Astrocyte (in vitro differentiated cells and primary cell): ENCODE results near the gene MYO3B. TPM values are rescaled to one million over a fixed set of nuclear protein-coding genes. Genes with fewer than 3 reads are reported as not detected.

Source experiments
- DNase-seq: peaks from one replicate; pipeline ENCODE4 v3.0.0-alpha.2; 2010; ENCODE audit warnings: low read depth
- FAIRE-seq: peaks from 2 replicates; lab custom pipeline; 2011; peaks lifted over from hg19 to GRCh38; lab: Jason Lieb, UNC
- H2AFZ ChIP-seq: 2 replicates; pipeline ENCODE4 v1.6.0; 2012; ENCODE audit warnings: low read depth, low read length, inconsistent platforms
- H3K27ac ChIP-seq: 2 replicates; pipeline ENCODE4 v1.5.1; 2011; ENCODE audit warnings: low read depth, low read length, inconsistent platforms
- H3K27me3 ChIP-seq: 2 replicates; pipeline ENCODE4 v1.6.0; 2011; ENCODE audit warnings: low read length, inconsistent platforms; ENCODE audit not compliant: insufficient read depth
- H3K36me3 ChIP-seq: 2 replicates; pipeline ENCODE4 v1.5.1; 2011; ENCODE audit warnings: low read length, inconsistent platforms; ENCODE audit not compliant: insufficient read depth
- H3K4me1 ChIP-seq: 2 replicates; pipeline ENCODE4 v1.5.1; 2011; ENCODE audit warnings: low read length, inconsistent platforms; ENCODE audit not compliant: insufficient read depth
- H3K4me2 ChIP-seq: 2 replicates; pipeline ENCODE4 v1.6.0; 2012; ENCODE audit warnings: low read length, inconsistent platforms
- H3K4me3 ChIP-seq: 2 replicates; pipeline ENCODE4 v1.5.1; 2011; ENCODE audit warnings: low read depth, mild to moderate bottlenecking, low read length, inconsistent platforms; ENCODE audit not compliant: insufficient read depth
- H3K79me2 ChIP-seq: 2 replicates; pipeline ENCODE4 v1.6.0; 2012; ENCODE audit warnings: mild to moderate bottlenecking, low read length, inconsistent platforms; ENCODE audit not compliant: insufficient read depth
- H3K9ac ChIP-seq: 2 replicates; pipeline ENCODE4 v1.6.0; 2012; ENCODE audit warnings: mild to moderate bottlenecking, low read length, inconsistent platforms
- H3K9me3 ChIP-seq: 2 replicates; pipeline ENCODE4 v1.5.1; 2012; ENCODE audit warnings: low read depth, mild to moderate bottlenecking, low read length, inconsistent platforms; ENCODE audit not compliant: insufficient read depth
- H4K20me1 ChIP-seq: 2 replicates; pipeline ENCODE4 v1.6.0; 2012; ENCODE audit warnings: low read length, inconsistent platforms; ENCODE audit not compliant: insufficient read depth
- H3K27ac Mint-ChIP-seq: one replicate; pipeline ENCODE4 v1.8.0; 2021; ENCODE audit warnings: mild to moderate bottlenecking, mixed read lengths; ENCODE audit not compliant: unreplicated experiment
- H3K27me3 Mint-ChIP-seq: one replicate; pipeline ENCODE4 v1.8.0; 2021; ENCODE audit warnings: low read depth, mixed read lengths; ENCODE audit not compliant: unreplicated experiment
- H3K36me3 Mint-ChIP-seq: one replicate; pipeline ENCODE4 v1.8.0; 2021; ENCODE audit warnings: low read depth, mixed read lengths; ENCODE audit not compliant: unreplicated experiment
- H3K4me1 Mint-ChIP-seq: one replicate; pipeline ENCODE4 v1.8.0; 2021; ENCODE audit warnings: low read depth, mixed read lengths; ENCODE audit not compliant: unreplicated experiment
- H3K4me3 Mint-ChIP-seq: one replicate; pipeline ENCODE4 v1.8.0; 2021; ENCODE audit warnings: mild to moderate bottlenecking, moderate library complexity, mixed read lengths; ENCODE audit not compliant: unreplicated experiment
- H3K9me3 Mint-ChIP-seq: one replicate; pipeline ENCODE4 v1.8.0; 2021; ENCODE audit warnings: mild to moderate bottlenecking, mixed read lengths; ENCODE audit not compliant: unreplicated experiment
- EZH2 ChIP-seq: IDR thresholded peaks from 2 replicates; pipeline ENCODE4 v1.6.1; 2012; ENCODE audit warnings: mild to moderate bottlenecking, low read length, inconsistent platforms; ENCODE audit not compliant: insufficient read depth
- total RNA-seq: library from RNA; stranded (reverse); gene quantifications from 2 replicates; pipeline ENCODE4 v1.2.1, GENCODE V29; 2021
- TF ChIP-seq, protein P1 (sequence below): IDR thresholded peaks from 2 replicates; pipeline ENCODE4 v1.5.1; 2011; ENCODE audit warnings: low read depth, mild to moderate bottlenecking, inconsistent platforms, low read length, moderate library complexity; ENCODE audit not compliant: insufficient read depth

Gene MYO3B
- total RNA-seq, 1 donor from 2014 or later, result not detected

DNA sequence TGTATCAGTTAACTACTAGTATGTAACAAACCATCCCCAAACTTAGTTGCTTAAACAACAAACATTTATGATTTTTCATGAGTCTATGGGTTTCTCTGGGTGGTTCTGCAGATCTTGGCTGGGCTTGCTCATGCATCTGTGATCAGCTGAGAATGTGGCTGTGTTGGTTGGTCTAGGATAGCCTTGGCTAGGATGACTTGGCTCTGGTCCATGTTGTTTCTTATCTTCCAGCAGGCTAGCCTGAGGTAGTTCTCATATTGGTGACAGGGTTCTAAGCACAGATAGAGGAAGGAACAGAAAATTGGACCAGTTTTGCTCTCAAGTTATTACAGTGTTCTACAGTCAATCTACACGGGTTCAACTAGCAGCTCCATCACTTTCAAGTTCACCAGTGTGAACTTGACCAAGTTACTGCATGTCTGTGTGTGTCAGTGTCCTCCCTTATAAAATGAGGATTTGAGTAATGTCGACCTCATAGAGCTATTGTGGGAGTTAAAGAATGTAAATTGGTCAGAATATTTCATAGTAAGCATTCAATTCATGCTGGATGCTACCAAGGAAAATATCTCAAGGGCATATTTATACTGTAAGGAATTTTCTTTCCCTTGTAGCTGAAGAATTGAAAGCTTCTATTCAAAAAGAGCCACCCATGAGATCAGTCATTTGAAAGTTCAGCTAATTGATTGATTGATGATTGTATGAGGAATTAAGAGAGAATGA, 65.3 kb downstream of the MYO3B start:
- Histone ChIP-seq H3K4me1 (no peaks in the 10 kb centered on the region), H3K27ac (no peak overlapping the region), H3K9ac (no peak overlapping the region), H3K4me2 (no peak overlapping the region), H2AFZ (no peak overlapping the region), H4K20me1 (no peaks in the 10 kb centered on the region), H3K4me3 (no peak overlapping the region), H3K36me3 (no peaks in the 10 kb centered on the region), H3K27me3 (peaks cover 8% of the 10 kb centered on the region), H3K9me3 (no peaks in the 10 kb centered on the region), H3K79me2 (no peaks in the 10 kb centered on the region)
- Mint-ChIP-seq H3K27ac (no peak overlapping the region), H3K9me3 (no peaks in the 10 kb centered on the region), H3K4me1 (peaks cover 4% of the 10 kb centered on the region), H3K36me3 (no peaks in the 10 kb centered on the region), H3K4me3 (no peak overlapping the region), H3K27me3 (peaks cover 18% of the 10 kb centered on the region)
- DNase-seq, result no peak
- TF ChIP-seq, protein P1, sequence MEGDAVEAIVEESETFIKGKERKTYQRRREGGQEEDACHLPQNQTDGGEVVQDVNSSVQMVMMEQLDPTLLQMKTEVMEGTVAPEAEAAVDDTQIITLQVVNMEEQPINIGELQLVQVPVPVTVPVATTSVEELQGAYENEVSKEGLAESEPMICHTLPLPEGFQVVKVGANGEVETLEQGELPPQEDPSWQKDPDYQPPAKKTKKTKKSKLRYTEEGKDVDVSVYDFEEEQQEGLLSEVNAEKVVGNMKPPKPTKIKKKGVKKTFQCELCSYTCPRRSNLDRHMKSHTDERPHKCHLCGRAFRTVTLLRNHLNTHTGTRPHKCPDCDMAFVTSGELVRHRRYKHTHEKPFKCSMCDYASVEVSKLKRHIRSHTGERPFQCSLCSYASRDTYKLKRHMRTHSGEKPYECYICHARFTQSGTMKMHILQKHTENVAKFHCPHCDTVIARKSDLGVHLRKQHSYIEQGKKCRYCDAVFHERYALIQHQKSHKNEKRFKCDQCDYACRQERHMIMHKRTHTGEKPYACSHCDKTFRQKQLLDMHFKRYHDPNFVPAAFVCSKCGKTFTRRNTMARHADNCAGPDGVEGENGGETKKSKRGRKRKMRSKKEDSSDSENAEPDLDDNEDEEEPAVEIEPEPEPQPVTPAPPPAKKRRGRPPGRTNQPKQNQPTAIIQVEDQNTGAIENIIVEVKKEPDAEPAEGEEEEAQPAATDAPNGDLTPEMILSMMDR, result no peak
- TF ChIP-seq EZH2, result no peak
- no peak for FAIRE-seq

DNA sequence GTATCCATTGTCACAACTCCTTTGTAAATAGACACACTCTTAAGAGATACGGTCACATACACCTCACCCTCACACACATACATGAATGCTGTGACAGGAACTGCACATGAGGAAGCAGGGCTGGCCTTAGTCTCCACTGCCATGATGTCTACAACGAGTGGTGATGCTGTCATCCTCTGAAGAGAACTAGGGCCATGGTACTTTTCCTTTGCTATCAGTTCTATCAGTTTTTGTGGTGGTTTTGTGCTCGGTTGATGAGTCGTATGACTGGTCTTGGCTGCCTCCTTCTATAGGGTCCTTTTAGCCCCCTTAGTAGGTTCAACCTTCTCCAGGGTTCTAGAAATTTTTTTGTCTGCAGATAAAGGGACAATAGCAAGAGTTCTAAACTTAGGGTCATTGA, 66.0 kb downstream of the MYO3B start:
- Mint-ChIP-seq H3K27me3 (peaks cover 16% of the 10 kb centered on the region), H3K36me3 (no peaks in the 10 kb centered on the region), H3K27ac (no peak overlapping the region), H3K4me1 (peaks cover 4% of the 10 kb centered on the region), H3K9me3 (no peaks in the 10 kb centered on the region), H3K4me3 (no peak overlapping the region)
- Histone ChIP-seq H3K79me2 (no peaks in the 10 kb centered on the region), H3K4me1 (no peaks in the 10 kb centered on the region), H3K36me3 (no peaks in the 10 kb centered on the region), H3K27me3 (peaks cover 8% of the 10 kb centered on the region), H3K27ac (no peak overlapping the region), H4K20me1 (no peaks in the 10 kb centered on the region), H3K4me2 (no peak overlapping the region), H3K9me3 (no peaks in the 10 kb centered on the region), H2AFZ (no peak overlapping the region), H3K9ac (no peak overlapping the region), H3K4me3 (no peak overlapping the region)
- FAIRE-seq (no peak), DNase-seq (no peak)
- TF ChIP-seq, protein P1, result no peak
- no peak for TF ChIP-seq EZH2

DNA sequence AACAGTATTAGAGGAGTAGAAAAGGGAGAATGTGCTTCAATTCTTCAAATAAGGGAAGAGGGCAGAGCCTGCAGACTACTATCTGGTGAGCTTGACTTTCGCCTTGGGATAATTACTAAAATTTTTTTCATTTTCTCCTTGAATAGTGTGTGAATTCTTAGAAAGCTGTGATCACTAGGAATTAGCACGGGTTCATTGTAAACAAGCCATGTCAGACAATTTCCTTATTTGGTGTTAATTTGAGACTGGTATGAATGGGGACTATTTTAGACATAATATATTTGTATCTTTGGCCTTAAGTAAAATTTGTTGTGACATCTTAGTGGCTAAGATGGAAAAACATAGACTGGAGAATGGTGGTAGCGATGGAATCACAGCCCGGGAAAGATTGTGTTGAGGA, 66.6 kb downstream of the MYO3B start:
- Mint-ChIP-seq H3K27ac (no peak overlapping the region), H3K4me1 (peaks cover 4% of the 10 kb centered on the region), H3K4me3 (no peak overlapping the region), H3K36me3 (no peaks in the 10 kb centered on the region), H3K9me3 (no peaks in the 10 kb centered on the region), H3K27me3 (peaks cover 15% of the 10 kb centered on the region)
- no peaks in the 10 kb centered on the region for H3K36me3 ChIP-seq
- no peak overlapping the region for H3K4me2 ChIP-seq
- no peaks in the 10 kb centered on the region for H3K4me1 ChIP-seq
- no peak overlapping the region for H2AFZ ChIP-seq
- no peak overlapping the region for H3K27ac ChIP-seq
- H3K79me2 ChIP-seq, result no peaks in the 10 kb centered on the region
- no peak overlapping the region for H3K4me3 ChIP-seq
- H3K27me3 ChIP-seq, result peaks cover 4% of the 10 kb centered on the region
- no peak for FAIRE-seq
- H4K20me1 ChIP-seq, result no peaks in the 10 kb centered on the region
- no peak overlapping the region for H3K9ac ChIP-seq
- DNase-seq, result no peak
- TF ChIP-seq EZH2, result no peak
- TF ChIP-seq, protein P1, result no peak
- H3K9me3 ChIP-seq, result no peaks in the 10 kb centered on the region
